ENCODE data around the gene RAPGEF6. TPM values are rescaled to one million over a fixed set of nuclear protein-coding genes. Genes with fewer than 3 reads are reported as not detected.

The RAPGEF6 gene
- total and polyA plus RNA-seq, 5 donors: 2.7 to 16.3 (median 13.3) TPM

- DNase-seq: no peak
- H3K27me3 ChIP-seq (ENCODE audit: control insufficient read depth, insufficient read depth): no peaks in the 10 kb centered on the region
- H3K27ac ChIP-seq (ENCODE audit: low read length): no peak overlapping the region
- no peaks in the 10 kb centered on the region for H3K9me3 ChIP-seq (ENCODE audit: control insufficient read depth, low read length)
- ATAC-seq: no peak
- H3K4me1 ChIP-seq (ENCODE audit: control insufficient read depth, insufficient read depth, low read length): no peaks in the 10 kb centered on the region
- H3K4me3 ChIP-seq (ENCODE audit: low read length): no peak overlapping the region
- 85% methylated on average over 5 of the region's 5 CpGs for WGBS
- intact Hi-C loops (cut with DNase I): no loop called here
Measured at GRCh38 chr5:131396630-131397273, 238.3 kb downstream of the RAPGEF6 start.

- DNase-seq: no peak
- WGBS: 97% methylated on average over 3 of the region's 3 CpGs
- no peak for ATAC-seq
- no peak overlapping the region for H3K4me3 ChIP-seq (ENCODE audit: low read length)
- intact Hi-C loops (cut with DNase I): no loop called here
- H3K27ac ChIP-seq (ENCODE audit: low read length): no peak overlapping the region
- no peaks in the 10 kb centered on the region for H3K27me3 ChIP-seq (ENCODE audit: control insufficient read depth, insufficient read depth)
- no peaks in the 10 kb centered on the region for H3K4me1 ChIP-seq (ENCODE audit: control insufficient read depth, insufficient read depth, low read length)
- H3K9me3 ChIP-seq (ENCODE audit: control insufficient read depth, low read length): no peaks in the 10 kb centered on the region
Measured at GRCh38 chr5:131396015-131396414, 239.0 kb downstream of the RAPGEF6 start.

GRCh38 chr5:131394128-131394527 lies 240.9 kb downstream of the RAPGEF6 start:
- Histone ChIP-seq H3K27ac (ENCODE audit: low read length) (no peak overlapping the region), H3K27me3 (ENCODE audit: control insufficient read depth, insufficient read depth) (no peaks in the 10 kb centered on the region), H3K4me3 (ENCODE audit: low read length) (no peak overlapping the region), H3K9me3 (ENCODE audit: control insufficient read depth, low read length) (no peaks in the 10 kb centered on the region), H3K4me1 (ENCODE audit: control insufficient read depth, insufficient read depth, low read length) (no peaks in the 10 kb centered on the region)
- ATAC-seq: peak; percentile 77 to 86
- 65% methylated on average over 4 of the region's 4 CpGs for WGBS
- DNase-seq: no peak
- intact Hi-C loops (cut with DNase I): no loop called here

- WGBS: 39% methylated on average over 5 of the region's 5 CpGs
- Histone ChIP-seq H3K4me3 (ENCODE audit: low read length) (no peak overlapping the region), H3K27me3 (ENCODE audit: control insufficient read depth, insufficient read depth) (no peaks in the 10 kb centered on the region), H3K9me3 (ENCODE audit: control insufficient read depth, low read length) (no peaks in the 10 kb centered on the region), H3K27ac (ENCODE audit: low read length) (peak overlapping the region; percentile 62), H3K4me1 (ENCODE audit: control insufficient read depth, insufficient read depth, low read length) (no peaks in the 10 kb centered on the region)
- intact Hi-C loops (cut with DNase I): no loop called here
- DNase-seq: no peak
- ATAC-seq: peak; percentile 78 to 91
Measured at GRCh38 chr5:131393498-131393968, 241.5 kb downstream of the RAPGEF6 start.

- 86% methylated on average over 5 of the region's 5 CpGs for WGBS
- intact Hi-C loops (cut with DNase I): no loop called here
- no peak overlapping the region for H3K4me3 ChIP-seq (ENCODE audit: low read length)
- DNase-seq (no peak), ATAC-seq (no peak)
- H3K27me3 ChIP-seq (ENCODE audit: control insufficient read depth, insufficient read depth): no peaks in the 10 kb centered on the region
- H3K4me1 ChIP-seq (ENCODE audit: control insufficient read depth, insufficient read depth, low read length): no peaks in the 10 kb centered on the region
- no peaks in the 10 kb centered on the region for H3K9me3 ChIP-seq (ENCODE audit: control insufficient read depth, low read length)
- H3K27ac ChIP-seq (ENCODE audit: low read length): no peak overlapping the region
Measured at GRCh38 chr5:131392466-131393095, 242.4 kb downstream of the RAPGEF6 start.

GRCh38 chr5:131389869-131390265 lies 245.2 kb downstream of the RAPGEF6 start:
- WGBS: 60% methylated on average over 1 of the region's 1 CpG
- no peak overlapping the region for H3K4me3 ChIP-seq (ENCODE audit: low read length)
- H3K9me3 ChIP-seq (ENCODE audit: control insufficient read depth, low read length): no peaks in the 10 kb centered on the region
- H3K27ac ChIP-seq (ENCODE audit: low read length): no peak overlapping the region
- H3K4me1 ChIP-seq (ENCODE audit: control insufficient read depth, insufficient read depth, low read length): no peaks in the 10 kb centered on the region
- H3K27me3 ChIP-seq (ENCODE audit: control insufficient read depth, insufficient read depth): no peaks in the 10 kb centered on the region
- intact Hi-C loops (cut with DNase I): no loop called here
- ATAC-seq (no peak), DNase-seq (no peak)

GRCh38 chr5:131389096-131389868 lies 245.7 kb downstream of the RAPGEF6 start:
- intact Hi-C loops (cut with DNase I): no loop called here
- Histone ChIP-seq H3K27me3 (ENCODE audit: control insufficient read depth, insufficient read depth) (no peaks in the 10 kb centered on the region), H3K4me1 (ENCODE audit: control insufficient read depth, insufficient read depth, low read length) (peaks cover under 1% of the 10 kb centered on the region), H3K27ac (ENCODE audit: low read length) (no peak overlapping the region), H3K9me3 (ENCODE audit: control insufficient read depth, low read length) (no peaks in the 10 kb centered on the region), H3K4me3 (ENCODE audit: low read length) (no peak overlapping the region)
- ATAC-seq (no peak), DNase-seq (no peak)
- WGBS: 86% methylated on average over 4 of the region's 4 CpGs

- DNase-seq (no peak), ATAC-seq (no peak)
- intact Hi-C loops (cut with DNase I): no loop called here
- Histone ChIP-seq H3K4me1 (ENCODE audit: control insufficient read depth, insufficient read depth, low read length) (peaks cover 2% of the 10 kb centered on the region), H3K27me3 (ENCODE audit: control insufficient read depth, insufficient read depth) (no peaks in the 10 kb centered on the region), H3K9me3 (ENCODE audit: control insufficient read depth, low read length) (no peaks in the 10 kb centered on the region), H3K4me3 (ENCODE audit: low read length) (no peak overlapping the region), H3K27ac (ENCODE audit: low read length) (no peak overlapping the region)
- 96% methylated on average over 6 of the region's 6 CpGs for WGBS
Measured at GRCh38 chr5:131387255-131387654, 247.8 kb downstream of the RAPGEF6 start.

GRCh38 chr5:131386779-131387178 lies 248.2 kb downstream of the RAPGEF6 start:
- WGBS: 41% methylated on average over 4 of the region's 4 CpGs
- H3K4me1 ChIP-seq (ENCODE audit: control insufficient read depth, insufficient read depth, low read length): peaks cover 2% of the 10 kb centered on the region
- no peaks in the 10 kb centered on the region for H3K27me3 ChIP-seq (ENCODE audit: control insufficient read depth, insufficient read depth)
- H3K4me3 ChIP-seq (ENCODE audit: low read length): no peak overlapping the region
- ATAC-seq: peak in 1 of 2 donors; percentile 31
- intact Hi-C loops (cut with DNase I): no loop called here
- no peak overlapping the region for H3K27ac ChIP-seq (ENCODE audit: low read length)
- H3K9me3 ChIP-seq (ENCODE audit: control insufficient read depth, low read length): no peaks in the 10 kb centered on the region
- DNase-seq: no peak

GRCh38 chr5:131386124-131386523 lies 248.9 kb downstream of the RAPGEF6 start:
- intact Hi-C loops (cut with DNase I): no loop called here
- no peaks in the 10 kb centered on the region for H3K9me3 ChIP-seq (ENCODE audit: control insufficient read depth, low read length)
- no peaks in the 10 kb centered on the region for H3K27me3 ChIP-seq (ENCODE audit: control insufficient read depth, insufficient read depth)
- no peak for ATAC-seq
- DNase-seq: no peak
- H3K27ac ChIP-seq (ENCODE audit: low read length): no peak overlapping the region
- H3K4me3 ChIP-seq (ENCODE audit: low read length): no peak overlapping the region
- 96% methylated on average over 3 of the region's 3 CpGs for WGBS
- H3K4me1 ChIP-seq (ENCODE audit: control insufficient read depth, insufficient read depth, low read length): peaks cover 2% of the 10 kb centered on the region

- Histone ChIP-seq H3K27me3 (ENCODE audit: control insufficient read depth, insufficient read depth) (no peaks in the 10 kb centered on the region), H3K27ac (ENCODE audit: low read length) (no peak overlapping the region), H3K9me3 (ENCODE audit: control insufficient read depth, low read length) (no peaks in the 10 kb centered on the region), H3K4me1 (ENCODE audit: control insufficient read depth, insufficient read depth, low read length) (peaks cover 3% of the 10 kb centered on the region), H3K4me3 (ENCODE audit: low read length) (no peak overlapping the region)
- intact Hi-C loops (cut with DNase I): no loop called here
- DNase-seq (no peak), ATAC-seq (no peak)
- 98% methylated on average over 3 of the region's 3 CpGs for WGBS
Measured at GRCh38 chr5:131384616-131385214, 250.3 kb downstream of the RAPGEF6 start.

Measured in right cardiac atrium (tissue), 5 donors.